OCI-LY7 (cell line): ENCODE data around the gene VBP1. TPM values are rescaled to one million over a fixed set of nuclear protein-coding genes. Genes with fewer than 3 reads are reported as not detected.
"Not testable (repeated sequence)": the region's sequence is repeated elsewhere in the genome, so short reads cannot be mapped to it uniquely, and the experiment has no call there.

Experiments
- BruUV-seq: library from RNA; stranded (reverse); fragments of 400-500 nt; replicated peaks from 2 replicates; lab custom pipeline; 2021; lab: Mats Ljungman, UMichigan
- CTCF ChIA-PET: fragments of 300-600 bp; sonication (Branson Sonifier 250); formaldehyde crosslinking; loops from one replicate; lab custom pipeline; 2022; ENCODE audit warnings: antibody characterized with exemption; ENCODE audit not compliant: unreplicated experiment; lab: Charles Lee
- POLR2A ChIA-PET: fragments of 300-600 bp; sonication (Branson Sonifier 250); formaldehyde crosslinking; loops from one replicate; lab custom pipeline; 2022; ENCODE audit warnings: antibody characterized with exemption; lab: Charles Lee
- DNase-seq: peaks from one replicate; pipeline ENCODE4 v3.0.0-alpha.2; 2015; ENCODE audit warnings: low spot score
- H2AFZ ChIP-seq: fragments of 200-600 bp; sonication (generic), shearing (Covaris generic); 2 replicates; pipeline ENCODE4 v1.6.1; 2014; ENCODE audit warnings: mild to moderate bottlenecking, antibody characterized with exemption, low read length, moderate library complexity
- H3K27ac ChIP-seq: fragments of 200-600 bp; sonication (generic); 2 replicates; pipeline ENCODE4 v1.5.1; 2014; ENCODE audit warnings: mixed run types, low read depth, mild to moderate bottlenecking, moderate library complexity, low read length, inconsistent platforms; ENCODE audit not compliant: poor library complexity, severe bottlenecking
- H3K36me3 ChIP-seq: fragments of 200-600 bp; sonication (generic); 2 replicates; pipeline ENCODE4 v1.6.1; 2014; ENCODE audit warnings: mild to moderate bottlenecking, antibody characterized with exemption, low read length, moderate library complexity, mixed read lengths; ENCODE audit not compliant: insufficient read depth
- H3K4me1 ChIP-seq: fragments of 200-600 bp; sonication (generic); 2 replicates; pipeline ENCODE4 v1.5.1; 2014; ENCODE audit warnings: mild to moderate bottlenecking, low read length; ENCODE audit not compliant: insufficient read depth, poor library complexity, severe bottlenecking
- H3K4me2 ChIP-seq: fragments of 200-600 bp; sonication (generic); 2 replicates; pipeline ENCODE4 v1.6.1; 2014; ENCODE audit warnings: mild to moderate bottlenecking, low read length
- H3K4me3 ChIP-seq: fragments of 200-600 bp; sonication (generic); 2 replicates; pipeline ENCODE4 v1.5.1; 2014; ENCODE audit warnings: mild to moderate bottlenecking, low read depth, low read length; ENCODE audit not compliant: poor library complexity, severe bottlenecking
- H3K79me2 ChIP-seq: fragments of 200-600 bp; sonication (generic); 2 replicates; pipeline ENCODE4 v1.6.1; 2016; ENCODE audit warnings: low read depth, mild to moderate bottlenecking, low read length, moderate library complexity, mixed read lengths; ENCODE audit not compliant: insufficient read depth
- H3K9me2 ChIP-seq: fragments of 200-600 bp; sonication (generic); 2 replicates; pipeline ENCODE4 v1.6.1; 2016; ENCODE audit warnings: mild to moderate bottlenecking, low read length, mixed read lengths; ENCODE audit not compliant: insufficient read depth
- H3K9me3 ChIP-seq: fragments of 200-600 bp; sonication (generic); 2 replicates; pipeline ENCODE4 v1.6.1; 2014; ENCODE audit warnings: mild to moderate bottlenecking, mixed run types, low read length, mixed read lengths
- H4K20me1 ChIP-seq: fragments of 200-600 bp; sonication (generic); 2 replicates; pipeline ENCODE4 v1.6.1; 2014; ENCODE audit warnings: mild to moderate bottlenecking, antibody characterized with exemption, low read length, moderate library complexity, mixed read lengths; ENCODE audit not compliant: insufficient read depth
- EZH2phosphoT487 ChIP-seq: fragments of 200-600 bp; sonication (generic); IDR thresholded peaks from 2 replicates; pipeline ENCODE4 v1.6.1; 2018; ENCODE audit warnings: low read depth, borderline replicate concordance, mild to moderate bottlenecking, mixed run types, antibody characterized with exemption, low read length, moderate library complexity, mixed read lengths
- intact Hi-C: fragments of 100-400 bp; cut with micrococcal nuclease; formaldehyde crosslinking; loops from one replicate; pipeline ENCODE4 v1.10.0; 2022; ENCODE audit not compliant: unreplicated experiment
- total RNA-seq, 2 experiments: library from RNA; depleted of rRNA in 1 of 2; stranded (reverse); fragments of >200 nt in 1 of 2; shearing (Covaris generic) in 1 of 2; gene quantifications; 2 replicates each; pipeline ENCODE4 v1.2.3, GENCODE V29; 2014 to 2022
- TF ChIP-seq, protein P1 (sequence below): fragments of 200-600 bp; sonication (generic); conservative IDR thresholded peaks from 2 replicates; pipeline ENCODE4 v1.5.1; 2014; ENCODE audit warnings: mild to moderate bottlenecking, antibody characterized with exemption, low read length, moderate library complexity, mixed read lengths

VBP1 gene
- total RNA-seq, 2 experiments from 2014 or later: 42.9 to 63.4 TPM

DNA sequence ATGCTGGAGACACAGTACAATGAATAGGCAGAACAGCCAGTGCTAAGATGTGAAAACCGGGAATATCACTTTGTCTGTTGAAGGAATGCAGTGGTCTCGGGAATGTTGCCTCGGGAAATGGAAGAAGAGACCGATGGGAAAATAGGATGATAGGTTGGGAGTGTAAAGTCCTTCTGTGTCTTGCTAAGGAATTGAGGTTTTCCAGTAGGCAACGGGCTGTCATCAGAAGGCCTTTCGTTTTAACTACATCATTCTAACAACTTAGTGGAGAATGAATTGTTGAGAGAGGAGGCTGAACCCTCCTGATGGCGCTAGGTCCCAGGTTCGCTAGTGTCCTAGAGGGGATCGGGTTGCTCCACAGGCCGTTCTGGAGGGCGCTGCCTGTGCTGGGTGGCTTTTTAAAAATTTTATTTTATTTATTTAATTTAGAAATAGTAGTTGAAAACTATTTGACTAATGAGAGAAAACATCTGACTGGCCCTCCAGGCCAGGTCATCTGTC lies 730 bp downstream of the VBP1 start:
- POLR2A ChIA-PET: interaction anchor here (1.1 to 1.6 kb wide), 3 partner anchors 9 to 41 kb away, joined by 3 to 6 read pairs (median 5); no protein-coding TSS in a partner anchor
- intact Hi-C loops: loop anchor here (1.0 to 5.0 kb wide), 2 partner anchors 47 to 190 kb away; partner anchors contain the start of genes FUNDC2 and RAB39B
- Histone ChIP-seq H3K9me3 (no peaks in the 10 kb centered on the region), H2AFZ (no peak overlapping the region), H3K4me2 (peak overlapping the region; percentile 63), H3K4me3 (peak overlapping the region; percentile 77), H3K9me2 (no peaks in the 10 kb centered on the region), H3K79me2 (peaks cover 44% of the 10 kb centered on the region), H3K4me1 (peaks cover 22% of the 10 kb centered on the region), H3K27ac (peak overlapping the region; percentile 56), H4K20me1 (no peaks in the 10 kb centered on the region), H3K36me3 (peaks cover 28% of the 10 kb centered on the region)
- peak; percentile 3 for DNase-seq
- BruUV-seq: no TSS peak
- no peak for TF ChIP-seq EZH2phosphoT487
- TF ChIP-seq, protein P1, sequence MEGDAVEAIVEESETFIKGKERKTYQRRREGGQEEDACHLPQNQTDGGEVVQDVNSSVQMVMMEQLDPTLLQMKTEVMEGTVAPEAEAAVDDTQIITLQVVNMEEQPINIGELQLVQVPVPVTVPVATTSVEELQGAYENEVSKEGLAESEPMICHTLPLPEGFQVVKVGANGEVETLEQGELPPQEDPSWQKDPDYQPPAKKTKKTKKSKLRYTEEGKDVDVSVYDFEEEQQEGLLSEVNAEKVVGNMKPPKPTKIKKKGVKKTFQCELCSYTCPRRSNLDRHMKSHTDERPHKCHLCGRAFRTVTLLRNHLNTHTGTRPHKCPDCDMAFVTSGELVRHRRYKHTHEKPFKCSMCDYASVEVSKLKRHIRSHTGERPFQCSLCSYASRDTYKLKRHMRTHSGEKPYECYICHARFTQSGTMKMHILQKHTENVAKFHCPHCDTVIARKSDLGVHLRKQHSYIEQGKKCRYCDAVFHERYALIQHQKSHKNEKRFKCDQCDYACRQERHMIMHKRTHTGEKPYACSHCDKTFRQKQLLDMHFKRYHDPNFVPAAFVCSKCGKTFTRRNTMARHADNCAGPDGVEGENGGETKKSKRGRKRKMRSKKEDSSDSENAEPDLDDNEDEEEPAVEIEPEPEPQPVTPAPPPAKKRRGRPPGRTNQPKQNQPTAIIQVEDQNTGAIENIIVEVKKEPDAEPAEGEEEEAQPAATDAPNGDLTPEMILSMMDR: no peak; the same call in 1 of the 2 replicates
- CTCF ChIA-PET: interaction anchor here (1.0 kb wide), 1 partner anchor 48 kb away, joined by 3 read pairs; the partner anchor contains the start of gene RAB39B

DNA sequence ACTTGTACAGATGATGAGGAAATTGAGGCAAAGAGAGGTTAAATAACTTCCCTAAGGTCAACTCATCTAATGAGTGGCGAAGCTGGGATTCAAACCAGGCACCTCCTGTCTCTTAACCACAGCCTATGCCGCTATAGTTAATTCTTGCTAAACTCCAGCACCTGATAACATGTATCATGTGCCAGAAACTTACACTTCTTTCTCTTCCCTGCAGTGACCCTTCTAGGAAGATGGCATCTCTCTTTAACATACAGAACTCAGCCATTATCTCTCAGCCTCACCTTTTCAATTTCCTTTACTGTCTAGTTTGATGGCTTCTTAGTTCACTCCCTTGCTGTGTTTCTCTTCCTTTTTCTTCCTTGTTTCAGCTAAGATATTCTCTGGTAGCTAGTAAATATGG lies 2.5 kb downstream of the VBP1 start:
- H3K36me3 ChIP-seq: peaks cover 37% of the 10 kb centered on the region
- no peak for DNase-seq
- no TSS peak for BruUV-seq
- no peak overlapping the region for H3K27ac ChIP-seq
- intact Hi-C loops: loop anchor here (5.0 kb wide), 1 partner anchor 191 kb away; the partner anchor contains the start of gene FUNDC2
- TF ChIP-seq EZH2phosphoT487: no peak
- TF ChIP-seq, protein P1: no peak
- H3K9me2 ChIP-seq: no peaks in the 10 kb centered on the region
- CTCF ChIA-PET: no interaction called here
- H3K4me3 ChIP-seq: peak overlapping the region; percentile 77
- H3K79me2 ChIP-seq: peaks cover 45% of the 10 kb centered on the region
- no peaks in the 10 kb centered on the region for H3K9me3 ChIP-seq
- no peaks in the 10 kb centered on the region for H4K20me1 ChIP-seq
- H2AFZ ChIP-seq: no peak overlapping the region
- H3K4me2 ChIP-seq: peak overlapping the region; percentile 63
- peaks cover 22% of the 10 kb centered on the region for H3K4me1 ChIP-seq
- POLR2A ChIA-PET: interaction anchor here (1.2 kb wide), 1 partner anchor 41 kb away, joined by 4 read pairs; no protein-coding TSS in a partner anchor

DNA sequence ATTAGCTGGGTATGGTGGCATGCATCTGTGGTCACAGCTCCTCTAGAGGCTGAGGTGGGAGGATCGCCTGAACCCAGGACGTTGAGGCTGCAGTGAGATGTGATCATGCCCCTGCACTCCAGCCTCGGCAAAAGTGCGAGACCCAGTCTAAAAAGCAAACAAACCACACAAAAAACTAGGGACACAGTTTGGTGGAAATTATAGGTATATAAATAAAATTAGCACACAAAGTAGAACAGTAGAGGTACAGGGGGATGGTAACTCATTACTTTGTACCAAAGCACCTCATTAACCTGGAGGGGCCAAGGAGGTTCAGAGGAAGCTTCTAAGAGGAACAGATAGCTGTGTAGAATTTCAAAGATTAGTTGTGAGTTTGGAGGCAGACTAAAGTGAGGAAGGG lies 5.1 kb downstream of the VBP1 start:
- no peak overlapping the region for H3K4me2 ChIP-seq
- no peak overlapping the region for H3K4me3 ChIP-seq
- no peak for TF ChIP-seq EZH2phosphoT487
- TF ChIP-seq, protein P1: no peak
- DNase-seq: no peak
- H3K9me2 ChIP-seq: no peaks in the 10 kb centered on the region
- peaks cover 45% of the 10 kb centered on the region for H3K79me2 ChIP-seq
- no peaks in the 10 kb centered on the region for H3K9me3 ChIP-seq
- intact Hi-C loops: no loop called here
- POLR2A ChIA-PET: no interaction called here
- BruUV-seq: no TSS peak
- peaks cover 58% of the 10 kb centered on the region for H3K36me3 ChIP-seq
- peaks cover 15% of the 10 kb centered on the region for H3K4me1 ChIP-seq
- H2AFZ ChIP-seq: no peak overlapping the region
- CTCF ChIA-PET: no interaction called here
- H4K20me1 ChIP-seq: no peaks in the 10 kb centered on the region
- H3K27ac ChIP-seq: no peak overlapping the region

DNA sequence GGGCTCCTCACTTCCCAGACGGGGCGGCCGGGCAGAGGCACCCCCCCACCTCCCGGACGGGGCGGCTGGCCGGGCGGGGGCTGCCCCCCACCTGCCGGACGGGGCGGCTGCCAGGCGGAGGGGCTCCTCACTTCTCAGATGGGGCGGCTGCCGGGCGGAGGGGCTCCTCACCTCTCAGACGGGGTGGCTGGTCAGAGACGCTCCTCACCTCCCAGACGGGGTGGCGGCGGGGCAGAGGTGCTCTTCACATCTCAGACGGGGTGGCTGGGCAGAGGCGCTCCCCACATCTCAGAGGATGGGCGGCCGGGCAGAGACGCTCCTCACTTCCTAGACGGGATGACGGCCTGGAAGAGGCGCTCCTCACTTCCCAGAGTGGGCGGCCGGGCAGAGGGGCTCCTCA lies 7.5 kb downstream of the VBP1 start:
- H3K4me3 ChIP-seq, H3K9me2 ChIP-seq, POLR2A ChIA-PET, H3K4me1 ChIP-seq, H3K4me2 ChIP-seq, CTCF ChIA-PET, H4K20me1 ChIP-seq, H3K9me3 ChIP-seq, H2AFZ ChIP-seq, BruUV-seq, H3K27ac ChIP-seq, DNase-seq, intact Hi-C loops: not testable (repeated sequence)
- H3K36me3 ChIP-seq: peaks cover 78% of the 10 kb centered on the region
- peaks cover 24% of the 10 kb centered on the region for H3K79me2 ChIP-seq
